DND-41 (cell line): ENCODE measurements around the gene ATP9B.

Experiments used
- ATAC-seq: fragments of 200-7000 bp; cut with Tn5 transposase; 3 replicates; pipeline ENCODE4 v1.9.1; 2021; ENCODE audit warnings: low read depth; ENCODE audit not compliant: insufficient read depth
- DNase-seq: peaks from one replicate; pipeline ENCODE4 v3.0.0-alpha.2; 2020
- H2AFZ ChIP-seq: 2 replicates; pipeline ENCODE4 v1.6.0; 2012; ENCODE audit warnings: low read depth, low read length
- H3K27ac ChIP-seq: 2 replicates; pipeline ENCODE4 v1.5.1; 2012; ENCODE audit warnings: low read length, inconsistent platforms
- H3K27me3 ChIP-seq: fragments of 200-600 bp; sonication (generic); 2 replicates; pipeline ENCODE4 v1.6.0; 2012; ENCODE audit warnings: low read length, mild to moderate bottlenecking, inconsistent platforms; ENCODE audit not compliant: insufficient read depth, poor library complexity
- H3K36me3 ChIP-seq: 2 replicates; pipeline ENCODE4 v1.5.1; 2012; ENCODE audit warnings: low read length, inconsistent platforms; ENCODE audit not compliant: insufficient read depth
- H3K4me1 ChIP-seq: 2 replicates; pipeline ENCODE4 v1.5.1; 2012; ENCODE audit warnings: mild to moderate bottlenecking, low read length; ENCODE audit not compliant: insufficient read depth
- H3K4me2 ChIP-seq: 2 replicates; pipeline ENCODE4 v1.6.0; 2012; ENCODE audit warnings: mild to moderate bottlenecking, moderate library complexity, low read length, inconsistent platforms; ENCODE audit not compliant: insufficient read depth
- H3K4me3 ChIP-seq, 2 experiments: fragments of 200-600 bp in 1 of 2; shearing (Covaris generic) in 1 of 2; 2 replicates each; pipeline ENCODE4 v1.5.1; 2012 to 2016; ENCODE audit warnings: inconsistent platforms in 2 of 2, low read length in 2 of 2, mild to moderate bottlenecking in 2 of 2, low read depth in 1 of 2, moderate library complexity in 1 of 2
- H3K79me2 ChIP-seq: 2 replicates; pipeline ENCODE4 v1.6.0; 2012; ENCODE audit warnings: low read length, inconsistent platforms; ENCODE audit not compliant: insufficient read depth
- H3K9ac ChIP-seq: 2 replicates; pipeline ENCODE4 v1.6.0; 2012; ENCODE audit warnings: low read depth, mild to moderate bottlenecking, inconsistent platforms, low read length, moderate library complexity
- H3K9me3 ChIP-seq: 2 replicates; pipeline ENCODE4 v1.5.1; 2012; ENCODE audit warnings: low read length, moderate library complexity, mild to moderate bottlenecking, inconsistent platforms; ENCODE audit not compliant: insufficient read depth, severe bottlenecking
- H4K20me1 ChIP-seq: 2 replicates; pipeline ENCODE4 v1.6.0; 2012; ENCODE audit warnings: low read length; ENCODE audit not compliant: insufficient read depth
- EZH2 ChIP-seq: IDR thresholded peaks from 3 replicates; pipeline ENCODE4 v1.6.1; 2012; ENCODE audit warnings: borderline replicate concordance, low read depth, mild to moderate bottlenecking, moderate library complexity, low read length, inconsistent platforms; ENCODE audit not compliant: severe bottlenecking
- TF ChIP-seq, protein P1 (sequence below): IDR thresholded peaks from 2 replicates; pipeline ENCODE4 v1.5.1; 2012; ENCODE audit warnings: borderline replicate concordance, low read length, moderate library complexity, mild to moderate bottlenecking; ENCODE audit not compliant: poor library complexity, severe bottlenecking; ENCODE audit errors: extremely low read depth

The ATP9B gene

DNA sequence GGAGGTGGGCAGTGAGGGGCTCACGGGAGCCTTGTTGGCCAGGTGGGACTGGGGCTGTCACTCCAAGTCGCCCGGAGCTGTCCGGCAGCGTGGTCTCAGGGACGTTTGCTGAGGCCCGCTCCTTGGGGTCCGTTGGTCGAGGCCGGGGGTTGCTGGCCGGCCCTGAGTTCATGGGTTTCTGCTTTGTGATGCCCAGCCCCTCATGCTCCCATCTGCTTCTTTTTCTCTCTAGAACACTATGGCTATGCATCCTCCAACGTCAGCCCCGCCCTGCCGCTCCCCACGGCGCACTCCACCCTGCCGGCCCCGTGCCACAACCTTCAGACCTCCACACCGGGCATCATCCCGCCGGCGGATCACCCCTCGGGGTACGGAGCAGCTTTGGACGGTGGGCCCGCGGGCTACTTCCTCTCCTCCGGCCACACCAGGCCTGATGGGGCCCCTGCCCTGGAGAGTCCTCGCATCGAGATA is 341.0 kb downstream of the ATP9B start:
- Histone ChIP-seq H3K79me2 (peaks cover 9% of the 10 kb centered on the region), H4K20me1 (peaks cover 28% of the 10 kb centered on the region), H3K4me1 (peaks cover 7% of the 10 kb centered on the region), H3K4me3 (no peak overlapping the region), H3K9ac (no peak overlapping the region), H3K27me3 (no peaks in the 10 kb centered on the region), H3K9me3 (no peaks in the 10 kb centered on the region), H3K36me3 (peaks cover 34% of the 10 kb centered on the region), H3K4me2 (no peak overlapping the region), H2AFZ (no peak overlapping the region), H3K27ac (no peak overlapping the region)
- ATAC-seq, result no peak
- DNase-seq, result no peak
- TF ChIP-seq EZH2, result no peak
- TF ChIP-seq, protein P1, sequence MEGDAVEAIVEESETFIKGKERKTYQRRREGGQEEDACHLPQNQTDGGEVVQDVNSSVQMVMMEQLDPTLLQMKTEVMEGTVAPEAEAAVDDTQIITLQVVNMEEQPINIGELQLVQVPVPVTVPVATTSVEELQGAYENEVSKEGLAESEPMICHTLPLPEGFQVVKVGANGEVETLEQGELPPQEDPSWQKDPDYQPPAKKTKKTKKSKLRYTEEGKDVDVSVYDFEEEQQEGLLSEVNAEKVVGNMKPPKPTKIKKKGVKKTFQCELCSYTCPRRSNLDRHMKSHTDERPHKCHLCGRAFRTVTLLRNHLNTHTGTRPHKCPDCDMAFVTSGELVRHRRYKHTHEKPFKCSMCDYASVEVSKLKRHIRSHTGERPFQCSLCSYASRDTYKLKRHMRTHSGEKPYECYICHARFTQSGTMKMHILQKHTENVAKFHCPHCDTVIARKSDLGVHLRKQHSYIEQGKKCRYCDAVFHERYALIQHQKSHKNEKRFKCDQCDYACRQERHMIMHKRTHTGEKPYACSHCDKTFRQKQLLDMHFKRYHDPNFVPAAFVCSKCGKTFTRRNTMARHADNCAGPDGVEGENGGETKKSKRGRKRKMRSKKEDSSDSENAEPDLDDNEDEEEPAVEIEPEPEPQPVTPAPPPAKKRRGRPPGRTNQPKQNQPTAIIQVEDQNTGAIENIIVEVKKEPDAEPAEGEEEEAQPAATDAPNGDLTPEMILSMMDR, result no peak

DNA sequence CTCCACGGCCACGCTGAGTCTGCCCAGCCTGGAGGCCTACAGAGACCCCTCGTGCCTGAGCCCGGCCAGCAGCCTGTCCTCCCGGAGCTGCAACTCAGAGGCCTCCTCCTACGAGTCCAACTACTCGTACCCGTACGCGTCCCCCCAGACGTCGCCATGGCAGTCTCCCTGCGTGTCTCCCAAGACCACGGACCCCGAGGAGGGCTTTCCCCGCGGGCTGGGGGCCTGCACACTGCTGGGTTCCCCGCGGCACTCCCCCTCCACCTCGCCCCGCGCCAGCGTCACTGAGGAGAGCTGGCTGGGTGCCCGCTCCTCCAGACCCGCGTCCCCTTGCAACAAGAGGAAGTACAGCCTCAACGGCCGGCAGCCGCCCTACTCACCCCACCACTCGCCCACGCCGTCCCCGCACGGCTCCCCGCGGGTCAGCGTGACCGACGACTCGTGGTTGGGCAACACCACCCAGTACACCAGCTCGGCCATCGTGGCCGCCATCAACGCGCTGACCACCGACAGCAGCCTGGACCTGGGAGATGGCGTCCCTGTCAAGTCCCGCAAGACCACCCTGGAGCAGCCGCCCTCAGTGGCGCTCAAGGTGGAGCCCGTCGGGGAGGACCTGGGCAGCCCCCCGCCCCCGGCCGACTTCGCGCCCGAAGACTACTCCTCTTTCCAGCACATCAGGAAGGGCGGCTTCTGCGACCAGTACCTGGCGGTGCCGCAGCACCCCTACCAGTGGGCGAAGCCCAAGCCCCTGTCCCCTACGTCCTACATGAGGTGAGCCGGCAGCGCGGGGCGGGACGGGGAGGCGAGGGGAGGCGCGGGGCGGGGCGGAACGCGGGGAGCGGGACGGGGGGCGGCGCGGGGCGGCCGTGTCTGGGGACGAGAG is 341.8 kb downstream of the ATP9B start:
- Histone ChIP-seq H3K4me2 (no peak overlapping the region), H3K4me3 (no peak overlapping the region), H2AFZ (no peak overlapping the region), H3K9me3 (no peaks in the 10 kb centered on the region), H3K36me3 (peaks cover 34% of the 10 kb centered on the region), H3K27me3 (no peaks in the 10 kb centered on the region), H3K27ac (no peak overlapping the region), H3K9ac (no peak overlapping the region), H4K20me1 (peaks cover 28% of the 10 kb centered on the region), H3K79me2 (peaks cover 4% of the 10 kb centered on the region; the same call in 1 of the 2 replicates), H3K4me1 (no peaks in the 10 kb centered on the region)
- DNase-seq, result no peak
- TF ChIP-seq, protein P1, result no peak
- TF ChIP-seq EZH2, result no peak
- ATAC-seq, result no peak

DNA sequence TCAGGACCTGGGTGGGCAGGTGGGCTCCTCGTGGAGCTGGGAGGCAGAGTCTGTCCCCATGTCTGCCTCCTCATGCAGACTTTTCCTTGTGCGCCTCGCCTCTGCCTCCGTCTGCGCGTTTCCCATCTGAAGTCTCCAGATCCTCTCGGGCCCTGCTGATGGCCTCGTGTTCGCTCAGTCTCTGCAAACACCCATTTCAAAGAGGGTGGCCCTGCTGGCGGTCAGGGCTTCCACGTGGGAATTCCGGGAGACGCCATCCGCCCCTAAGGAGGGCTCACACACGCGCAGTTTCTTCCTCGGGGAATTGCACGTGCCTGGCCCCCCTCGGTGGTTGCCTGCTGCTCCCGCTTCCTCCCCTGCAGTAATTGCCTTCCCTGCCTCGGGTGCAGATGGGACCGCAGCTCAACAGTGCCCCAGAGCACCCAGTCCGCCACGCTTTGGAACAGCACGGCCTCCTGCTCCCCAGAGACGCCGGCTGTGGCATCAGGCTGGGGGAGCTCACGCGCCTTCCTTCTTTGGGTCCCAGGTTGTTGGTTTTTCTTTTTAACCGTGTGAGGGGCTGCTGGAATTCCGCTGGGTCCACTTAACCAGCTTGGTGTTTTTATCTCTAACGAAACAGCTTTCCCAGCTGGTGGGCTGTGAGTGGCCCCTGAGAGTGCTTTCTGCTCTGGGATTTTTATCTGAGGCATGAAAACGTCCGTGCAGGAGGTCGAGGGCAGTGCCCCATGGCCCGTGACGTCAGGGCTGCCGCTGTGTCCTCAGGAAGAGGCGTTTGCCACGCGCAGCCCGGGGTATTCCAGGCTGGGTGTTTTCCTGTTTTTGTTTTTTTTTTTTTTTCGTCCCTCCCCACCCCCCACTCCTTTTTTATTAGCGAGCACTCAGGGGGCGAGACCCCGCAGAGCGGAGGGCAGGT is 342.7 kb downstream of the ATP9B start:
- Histone ChIP-seq H3K9me3 (no peaks in the 10 kb centered on the region), H4K20me1 (peaks cover 33% of the 10 kb centered on the region), H3K79me2 (0 out of 2 replicates have a peak, but pooled peaks cover 4% of the 10 kb centered on the region), H3K27me3 (no peaks in the 10 kb centered on the region), H3K36me3 (peaks cover 34% of the 10 kb centered on the region), H3K27ac (no peak overlapping the region), H3K9ac (no peak overlapping the region), H3K4me3 (no peak overlapping the region), H2AFZ (no peak overlapping the region), H3K4me2 (no peak overlapping the region), H3K4me1 (no peaks in the 10 kb centered on the region)
- ATAC-seq, result no peak
- TF ChIP-seq, protein P1, result no peak
- no peak for TF ChIP-seq EZH2
- DNase-seq, result no peak
